ENCODE measurements around the gene CHST12. TPM values are rescaled to one million over a fixed set of nuclear protein-coding genes. Genes with fewer than 3 reads are reported as not detected.

The CHST12 gene
- total RNA-seq, result 8.2 TPM

- DNase-seq (ENCODE audit: low spot score) (peak; percentile 96), ATAC-seq (peak; percentile 89)
Observed at GRCh38 chr7:2403014-2403717, at the start of gene CHST12. CHST12 (plus strand) TSS chr7:2403611; CDS start chr7:2432640, 29,029 bp downstream.

GRCh38 chr7:2353936-2354185, 49.5 kb upstream of the CHST12 start:
- DNase-seq (ENCODE audit: low spot score), result peak; percentile 90
- peak; percentile 88 for ATAC-seq

DNA sequence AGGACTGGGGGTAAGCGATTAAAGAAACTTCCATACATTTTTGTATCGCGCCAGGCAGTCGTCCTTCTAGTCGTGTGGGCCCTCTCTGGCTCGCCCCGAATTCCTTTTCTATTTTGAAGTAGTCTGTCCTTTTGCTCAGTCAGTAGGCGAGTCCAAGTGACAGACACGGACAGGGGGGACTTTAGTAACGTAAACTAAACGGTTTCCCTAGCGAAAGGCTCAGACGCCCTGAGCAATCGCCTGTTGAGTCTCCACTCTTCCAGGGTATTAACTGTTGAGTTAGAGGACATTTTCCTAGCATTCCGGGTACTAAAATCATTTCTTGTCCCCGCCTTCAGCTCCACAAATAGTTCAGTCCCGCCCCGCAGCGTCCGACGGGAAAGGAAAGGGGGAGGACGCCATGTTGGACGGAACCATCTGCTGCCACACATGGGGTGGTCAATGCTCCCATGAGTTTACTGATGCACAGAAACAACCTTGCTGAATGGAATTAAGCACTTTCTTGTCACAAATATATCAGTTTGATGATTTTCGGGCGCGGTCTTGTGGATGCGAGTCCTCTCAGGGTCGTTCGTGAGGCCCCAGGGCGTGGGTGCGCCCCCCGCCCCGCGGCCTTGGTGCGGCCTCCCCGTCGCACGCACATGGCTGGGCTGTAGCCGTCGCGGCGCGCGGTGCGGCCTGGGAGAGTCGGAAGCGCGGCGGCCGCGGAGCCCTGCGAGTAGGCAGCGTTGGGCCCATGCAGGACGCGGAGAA, 49.0 kb upstream of the CHST12 start, which contains the start of gene EIF3B:
Gene EIF3B (plus strand): TSS at position 642 of the 753 bp plus-strand sequence. CDS start 95 bp downstream, at position 737.
- ATAC-seq, result peak; percentile 89
- peak; percentile 89 for DNase-seq (ENCODE audit: low spot score)

DNA sequence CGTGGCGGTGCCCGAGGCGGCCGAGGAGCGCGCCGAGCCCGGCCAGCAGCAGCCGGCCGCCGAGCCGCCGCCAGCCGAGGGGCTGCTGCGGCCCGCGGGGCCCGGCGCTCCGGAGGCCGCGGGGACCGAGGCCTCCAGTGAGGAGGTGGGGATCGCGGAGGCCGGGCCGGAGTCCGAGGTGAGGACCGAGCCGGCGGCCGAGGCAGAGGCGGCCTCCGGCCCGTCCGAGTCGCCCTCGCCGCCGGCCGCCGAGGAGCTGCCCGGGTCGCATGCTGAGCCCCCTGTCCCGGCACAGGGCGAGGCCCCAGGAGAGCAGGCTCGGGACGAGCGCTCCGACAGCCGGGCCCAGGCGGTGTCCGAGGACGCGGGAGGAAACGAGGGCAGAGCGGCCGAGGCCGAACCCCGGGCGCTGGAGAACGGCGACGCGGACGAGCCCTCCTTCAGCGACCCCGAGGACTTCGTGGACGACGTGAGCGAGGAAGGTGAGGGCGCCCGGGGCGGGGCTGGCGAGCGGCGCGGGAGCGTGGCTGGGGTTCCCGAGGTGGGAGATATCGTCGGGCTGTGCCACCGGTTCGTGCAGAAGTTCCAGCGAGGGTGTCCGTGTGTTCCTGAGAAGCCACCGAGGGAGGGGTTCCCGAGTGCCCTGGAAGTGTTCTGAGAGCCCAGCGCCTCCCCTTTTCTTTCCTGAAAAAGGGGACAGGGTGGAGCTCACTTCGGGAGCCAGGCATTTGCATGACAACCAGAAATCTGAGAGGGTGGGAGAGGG, 48.3 kb upstream of the CHST12 start:
- no peak for ATAC-seq
- DNase-seq (ENCODE audit: low spot score), result no peak

DNA sequence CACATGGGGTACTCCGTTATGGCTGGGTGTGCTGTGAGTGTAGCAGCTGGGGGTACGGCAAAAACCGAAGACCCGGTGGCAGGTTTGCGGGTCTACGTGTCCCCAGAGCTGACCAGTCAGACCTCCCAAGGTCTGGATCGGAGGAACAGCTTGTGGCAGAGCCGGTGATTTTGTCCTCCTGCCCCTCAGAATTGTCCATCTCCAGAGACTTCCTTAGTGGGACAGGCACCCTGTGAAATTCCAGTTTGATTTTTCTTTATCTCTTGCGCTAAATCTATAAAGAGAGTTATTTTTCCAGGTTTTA, 47.8 kb upstream of the CHST12 start:
- ATAC-seq (no peak), DNase-seq (ENCODE audit: low spot score) (no peak)

DNA sequence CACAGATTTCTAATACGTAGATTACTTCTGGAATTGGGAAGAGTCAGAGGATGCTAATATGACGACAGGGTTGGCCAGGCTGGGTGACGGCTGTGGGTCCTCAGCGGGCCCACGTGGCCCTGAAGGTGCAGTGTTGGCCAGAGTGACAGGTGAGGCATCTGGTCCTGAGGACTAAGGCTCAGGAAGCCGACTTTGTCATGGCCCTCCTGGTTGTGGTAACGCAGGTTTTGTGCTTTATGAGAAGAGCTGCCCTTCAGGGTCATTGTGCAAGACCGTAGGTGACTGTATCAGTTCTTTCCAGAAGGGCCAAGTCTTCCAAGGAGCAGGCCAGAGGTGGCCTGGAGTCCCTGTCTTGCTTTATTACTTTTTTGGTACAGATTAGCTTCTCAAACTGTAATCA, 46.2 kb upstream of the CHST12 start:
- no peak for DNase-seq (ENCODE audit: low spot score)
- ATAC-seq, result no peak

- ATAC-seq, result no peak
- DNase-seq (ENCODE audit: low spot score), result no peak
Observed at GRCh38 chr7:2357571-2357970, 45.8 kb upstream of the CHST12 start.

- no peak for DNase-seq (ENCODE audit: low spot score)
- ATAC-seq, result no peak
Observed at GRCh38 chr7:2358968-2359527, 44.4 kb upstream of the CHST12 start.

- ATAC-seq, result no peak
- no peak for DNase-seq (ENCODE audit: low spot score)
Observed at GRCh38 chr7:2359610-2360009, 43.8 kb upstream of the CHST12 start.

- no peak for ATAC-seq
- DNase-seq (ENCODE audit: low spot score), result no peak
Observed at GRCh38 chr7:2360796-2361195, 42.6 kb upstream of the CHST12 start.

- DNase-seq (ENCODE audit: low spot score) (no peak), ATAC-seq (no peak)
Observed at GRCh38 chr7:2362385-2363088, 40.9 kb upstream of the CHST12 start.

DNA sequence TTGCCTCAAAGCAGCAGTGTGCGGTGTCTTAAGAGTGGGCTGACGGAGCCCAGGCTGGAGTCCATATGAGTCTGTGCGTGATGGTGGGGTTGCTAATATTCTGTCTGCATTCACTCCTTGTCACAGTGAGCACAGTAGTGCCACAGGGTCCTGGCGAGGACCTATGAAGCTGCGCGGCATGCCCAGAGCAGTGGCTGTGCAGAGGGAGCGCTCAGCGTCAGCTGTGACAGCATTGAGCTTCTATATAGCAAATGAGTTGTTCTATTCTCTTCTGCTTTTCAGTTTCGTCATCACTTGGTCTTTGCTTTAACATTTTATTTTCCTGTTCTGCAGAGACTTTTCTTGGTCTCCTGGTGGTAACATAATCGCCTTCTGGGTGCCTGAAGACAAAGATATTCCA, 34.3 kb upstream of the CHST12 start:
- ATAC-seq, result no peak
- DNase-seq (ENCODE audit: low spot score), result no peak

- DNase-seq (ENCODE audit: low spot score) (no peak), ATAC-seq (no peak)
Observed at GRCh38 chr7:2371329-2371728, 32.1 kb upstream of the CHST12 start.

- DNase-seq (ENCODE audit: low spot score), result no peak
- ATAC-seq, result no peak
Observed at GRCh38 chr7:2372724-2373123, 30.7 kb upstream of the CHST12 start.

DNA sequence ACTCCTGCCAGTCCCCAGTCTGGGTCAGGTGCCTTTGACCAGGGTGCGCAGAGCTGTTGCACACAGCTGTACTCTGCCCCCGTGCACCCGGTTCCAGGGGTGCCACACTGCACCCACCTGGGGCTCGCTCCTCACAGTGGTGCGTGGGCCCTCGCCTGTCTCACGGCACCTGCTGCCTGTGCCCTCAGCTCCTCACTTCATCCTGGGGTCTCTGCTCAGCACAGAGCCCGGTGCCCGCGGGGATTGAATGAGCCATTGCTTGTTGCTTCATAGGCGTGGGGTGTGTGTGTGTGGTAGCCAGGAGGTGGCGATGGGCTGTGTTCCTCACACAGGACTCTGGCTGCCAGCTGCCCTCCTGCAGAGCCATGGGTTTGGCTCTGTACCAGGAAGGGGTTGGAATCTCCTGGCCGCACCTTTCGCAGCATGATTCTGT, 30.3 kb upstream of the CHST12 start:
- ATAC-seq, result peak; percentile 71
- DNase-seq (ENCODE audit: low spot score), result peak; percentile 80

DNA sequence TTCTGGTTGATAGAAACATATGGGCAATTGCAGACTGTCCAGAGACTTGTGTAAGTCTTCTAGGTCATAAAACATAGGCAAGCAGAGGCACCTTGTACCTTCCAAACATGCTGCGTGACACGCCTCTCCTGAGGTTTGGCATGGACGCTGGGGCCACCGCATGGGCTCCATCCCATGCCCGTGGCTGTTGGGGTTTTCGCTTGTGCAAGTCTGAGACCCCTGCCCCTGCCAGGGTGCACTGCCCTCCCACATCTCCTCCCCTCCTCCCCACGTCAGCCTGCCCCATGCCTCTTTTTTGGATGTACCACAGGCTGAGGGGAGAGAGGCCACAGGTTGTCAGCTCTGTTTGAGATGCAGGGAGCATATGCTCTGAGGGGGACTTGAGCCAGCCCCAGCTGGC, 29.8 kb upstream of the CHST12 start:
- no peak for DNase-seq (ENCODE audit: low spot score)
- ATAC-seq, result no peak

DNA sequence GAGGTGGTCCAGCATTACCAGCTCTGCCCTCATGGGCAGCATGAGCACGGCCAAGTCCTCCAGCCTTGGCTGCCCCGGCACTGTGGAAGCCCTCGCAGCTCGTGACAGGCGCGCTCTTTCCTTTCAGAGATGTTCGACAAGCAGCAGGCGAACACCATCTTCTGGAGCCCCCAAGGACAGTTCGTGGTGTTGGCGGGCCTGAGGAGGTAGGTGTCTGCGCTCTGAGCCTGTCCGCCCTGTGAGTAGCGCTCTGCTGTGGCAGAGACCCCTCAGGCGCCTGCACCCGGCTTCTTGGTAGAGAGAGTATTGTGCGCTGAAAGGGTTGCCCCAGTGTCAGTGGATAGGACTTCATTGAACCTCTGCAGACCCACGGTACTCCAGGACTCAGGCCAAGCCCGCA, 29.0 kb upstream of the CHST12 start:
- DNase-seq (ENCODE audit: low spot score), result no peak
- ATAC-seq, result no peak

- ATAC-seq (peak; percentile 28), DNase-seq (ENCODE audit: low spot score) (no peak)
Observed at GRCh38 chr7:2374830-2375728, 28.3 kb upstream of the CHST12 start.

GRCh38 chr7:2376351-2377154, 26.9 kb upstream of the CHST12 start:
- DNase-seq (ENCODE audit: low spot score) (peak; percentile 86), ATAC-seq (peak; percentile 71)
